ENCODE measurements around the gene OR2L13. TPM values are rescaled to one million over a fixed set of nuclear protein-coding genes. Genes with fewer than 3 reads are reported as not detected.

OR2L13 gene
- total RNA-seq, 1 donor from 2014 or later: not detected

DNA sequence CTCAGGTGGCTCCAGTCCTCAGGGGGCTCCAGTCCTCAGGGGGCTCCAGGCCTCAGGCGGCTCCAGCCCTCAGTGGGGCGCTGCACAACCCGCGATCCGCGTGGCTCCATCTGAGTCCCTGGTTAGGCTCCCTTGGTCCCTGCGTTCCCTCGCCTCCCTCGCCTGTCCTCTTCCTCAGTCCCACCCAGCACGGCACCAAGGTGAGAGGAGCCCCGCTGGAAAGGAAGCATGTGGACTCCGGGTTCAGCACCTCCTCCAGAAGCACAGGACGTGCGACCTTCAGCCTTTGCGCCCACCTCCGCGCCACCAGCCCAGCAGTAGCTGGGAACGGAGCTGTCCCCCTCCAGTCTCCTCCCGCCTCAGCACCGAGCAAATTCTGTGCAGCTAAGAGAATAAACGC is 41.8 kb downstream of the OR2L13 start:
- Mint-ChIP-seq H3K36me3 (ENCODE audit: low read depth) (no peaks in the 10 kb centered on the region), H3K27ac (no peak overlapping the region), H3K4me3 (ENCODE audit: low read depth) (no peak overlapping the region), H3K27me3 (ENCODE audit: low read depth) (no peaks in the 10 kb centered on the region), H3K9me3 (peaks cover 7% of the 10 kb centered on the region), H3K4me1 (ENCODE audit: low read depth) (no peaks in the 10 kb centered on the region)
- DNase-seq (ENCODE audit: low spot score): no peak
- intact Hi-C loops (cut with micrococcal nuclease): no loop called here

DNA sequence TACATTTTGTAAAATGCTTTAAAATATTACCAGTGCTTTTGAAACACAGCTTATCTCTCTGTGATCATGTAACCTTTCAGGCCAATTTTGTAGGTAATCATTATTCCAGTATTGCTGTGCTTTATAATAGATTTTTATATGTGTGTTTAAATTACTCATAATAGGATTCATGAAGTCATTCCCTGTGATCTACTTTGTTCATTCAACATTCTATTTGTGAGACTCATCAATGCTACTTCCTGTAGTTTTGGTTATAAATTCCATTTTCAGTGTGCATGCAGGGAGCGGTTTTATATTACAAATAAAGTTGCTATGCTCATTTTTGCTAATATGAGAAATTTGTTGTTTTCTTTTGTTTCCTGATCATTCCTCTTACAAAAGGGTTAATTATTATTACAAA is 45.9 kb downstream of the OR2L13 start:
- intact Hi-C loops (cut with micrococcal nuclease): no loop called here
- no peaks in the 10 kb centered on the region for H3K36me3 Mint-ChIP-seq (ENCODE audit: low read depth)
- H3K27me3 Mint-ChIP-seq (ENCODE audit: low read depth): no peaks in the 10 kb centered on the region

DNA sequence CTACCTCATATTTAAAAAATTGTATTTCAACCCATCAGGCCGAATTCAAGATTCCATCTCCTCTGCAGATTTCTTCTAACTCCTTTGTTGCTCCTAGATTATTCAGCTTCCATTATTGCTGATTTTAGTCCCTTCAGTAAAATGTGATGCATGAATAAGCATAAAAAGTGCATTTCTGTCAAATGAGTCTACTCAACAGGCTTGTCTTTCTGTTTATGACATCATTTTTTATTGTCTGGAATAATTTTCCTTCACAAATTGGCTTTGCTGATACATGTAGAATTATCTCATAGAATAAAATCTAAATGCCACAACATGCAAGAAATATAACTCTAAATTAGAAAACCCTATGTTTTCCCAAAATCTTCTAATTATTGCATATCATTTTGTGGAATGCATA is 48.3 kb downstream of the OR2L13 start:
- H3K9me3 Mint-ChIP-seq: peaks cover 6% of the 10 kb centered on the region
- no peaks in the 10 kb centered on the region for H3K36me3 Mint-ChIP-seq (ENCODE audit: low read depth)
- no peak overlapping the region for H3K4me3 Mint-ChIP-seq (ENCODE audit: low read depth)
- no peak for DNase-seq (ENCODE audit: low spot score)
- intact Hi-C loops (cut with micrococcal nuclease): no loop called here
- no peaks in the 10 kb centered on the region for H3K4me1 Mint-ChIP-seq (ENCODE audit: low read depth)
- H3K27ac Mint-ChIP-seq: no peak overlapping the region
- no peaks in the 10 kb centered on the region for H3K27me3 Mint-ChIP-seq (ENCODE audit: low read depth)

More for the DNA sequence above, 45.9 kb downstream of the OR2L13 start:
- no peak overlapping the region for H3K4me3 Mint-ChIP-seq (ENCODE audit: low read depth)
- H3K9me3 Mint-ChIP-seq: no peaks in the 10 kb centered on the region
- H3K27ac Mint-ChIP-seq: no peak overlapping the region
- DNase-seq (ENCODE audit: low spot score): no peak
- H3K4me1 Mint-ChIP-seq (ENCODE audit: low read depth): no peaks in the 10 kb centered on the region

DNA sequence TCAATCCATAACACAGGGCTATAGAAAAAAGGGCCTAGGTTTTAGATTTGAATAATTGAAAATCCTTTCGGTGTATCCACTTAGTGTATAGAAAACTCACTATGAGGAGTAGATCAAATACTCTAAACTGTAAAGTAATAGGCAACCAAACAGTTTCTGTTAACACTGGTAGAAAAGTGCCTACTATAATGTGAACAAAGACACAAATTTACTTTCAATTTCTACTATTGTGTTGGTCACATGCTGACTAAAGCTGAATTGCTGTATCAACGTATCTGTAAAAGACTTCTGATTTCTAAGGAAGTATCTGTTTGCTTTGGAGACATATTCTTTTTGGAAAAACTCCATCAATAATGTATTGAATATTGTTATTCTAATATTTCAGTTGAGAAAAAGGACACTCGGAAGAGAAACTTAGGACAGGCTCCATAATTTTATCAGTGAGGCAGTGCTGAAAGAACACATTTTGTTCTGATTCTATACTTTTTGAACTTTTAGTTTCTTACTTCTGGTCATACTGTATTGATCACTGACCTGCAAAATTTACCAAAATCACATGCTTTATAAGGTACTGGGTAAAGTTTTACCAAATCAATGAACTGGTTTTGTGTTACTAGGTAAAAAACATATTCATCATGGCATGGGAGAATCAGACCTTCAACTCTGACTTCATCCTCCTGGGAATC is 49.7 kb downstream of the OR2L13 start, which contains the start of gene OR2M5:
TSS of gene OR2M5 (plus strand) at position 636 of the 686 bp plus-strand sequence. CDS start at position 636, 0 bp downstream.
- H3K27me3 Mint-ChIP-seq (ENCODE audit: low read depth): no peaks in the 10 kb centered on the region
- no peaks in the 10 kb centered on the region for H3K4me1 Mint-ChIP-seq (ENCODE audit: low read depth)
- H3K36me3 Mint-ChIP-seq (ENCODE audit: low read depth): no peaks in the 10 kb centered on the region
- H3K4me3 Mint-ChIP-seq (ENCODE audit: low read depth): no peak within 1 kb of the TSS
- H3K27ac Mint-ChIP-seq: no peak within 1 kb of the TSS
- intact Hi-C loops (cut with micrococcal nuclease): no loop called here
- DNase-seq (ENCODE audit: low spot score): no peak
- H3K9me3 Mint-ChIP-seq: peaks cover 11% of the 10 kb centered on the region

Other genes with a start within 250 kb of the OR2L13 start
- gene TRIM58, start 238.0 kb upstream of the OR2L13 start, total RNA-seq: 0.30 and 0.48 TPM in 2 replicates
- not detected in 2 replicates for gene OR2W3, start 199.6 kb upstream of the OR2L13 start, total RNA-seq
- gene OR2T8, start 174.9 kb upstream of the OR2L13 start, total RNA-seq: not detected in 2 replicates
- gene OR2AJ1, start 170.3 kb upstream of the OR2L13 start, total RNA-seq: not detected in 2 replicates
- 0.21 TPM in 2 replicates for gene OR2L8, start 146.3 kb upstream of the OR2L13 start, total RNA-seq
- not detected in 2 replicates for gene OR2AK2, start 130.0 kb upstream of the OR2L13 start, total RNA-seq
- gene OR2L5, start 81.5 kb upstream of the OR2L13 start, total RNA-seq: not detected in 2 replicates
- gene OR2L2, start 65.1 kb upstream of the OR2L13 start, total RNA-seq: 0.05 and 0.11 TPM in 2 replicates
- gene OR2L3, start 48.3 kb upstream of the OR2L13 start, total RNA-seq: not detected in 2 replicates
- not detected in 2 replicates for gene OR2M5, start 50.0 kb downstream of the OR2L13 start, total RNA-seq
- not detected in 2 replicates for gene OR2M2, start 79.6 kb downstream of the OR2L13 start, total RNA-seq
- gene OR2M3, start 102.1 kb downstream of the OR2L13 start, total RNA-seq: not detected in 2 replicates
- gene OR2M4, start 136.2 kb downstream of the OR2L13 start, total RNA-seq: not detected in 2 replicates
- gene OR2T33, start 182.8 kb downstream of the OR2L13 start, total RNA-seq: not detected in 2 replicates
- not detected in 2 replicates for gene OR2T12, start 208.2 kb downstream of the OR2L13 start, total RNA-seq
- not detected in 2 replicates for gene OR2M7, start 229.4 kb downstream of the OR2L13 start, total RNA-seq

Measured in activated T-helper 2 cell treated with anti-CD3 and anti-CD28 coated beads, Interferon-gamma antibody, Interleukin-2, Interleukin-4, amounts not matched to agents 10 μg/mL and 5 μg/mL and 100 μg/mL, durations not matched to agents 14 hours and 24 hours and 36 hours (primary cell).